H9 (cell line): ENCODE data around the gene ARHGDIA. TPM values are rescaled to one million over a fixed set of nuclear protein-coding genes. Genes with fewer than 3 reads are reported as not detected.
A peak's percentile ranks its signal among the peaks of the same experiment; 100 is the strongest.

Experiments used
- DNase-seq: peaks from one replicate; pipeline ENCODE4 v3.0.0-alpha.2; 2017
- H2AFZ ChIP-seq: one replicate; pipeline ENCODE4 v1.6.1; 2013; ENCODE audit warnings: mild to moderate bottlenecking, low read length, control low read depth, moderate library complexity
- H2AK5ac ChIP-seq: 2 replicates; pipeline ENCODE4 v1.6.1; 2013; ENCODE audit warnings: low read length, control low read depth, mixed read lengths; ENCODE audit not compliant: insufficient read length
- H2BK120ac ChIP-seq: one replicate; pipeline ENCODE4 v1.6.1; 2013; ENCODE audit warnings: low read depth, mild to moderate bottlenecking, low read length, control low read depth, inconsistent platforms; ENCODE audit not compliant: poor library complexity, severe bottlenecking
- H2BK12ac ChIP-seq: 2 replicates; pipeline ENCODE4 v1.6.1; 2013; ENCODE audit warnings: low read length, control low read depth, mixed read lengths, low read depth; ENCODE audit not compliant: insufficient read length
- H2BK15ac ChIP-seq: 2 replicates; pipeline ENCODE4 v1.6.1; 2013; ENCODE audit warnings: low read depth, low read length, control low read depth
- H2BK20ac ChIP-seq: one replicate; pipeline ENCODE4 v1.6.1; 2013; ENCODE audit warnings: low read depth, mild to moderate bottlenecking, low read length, control low read depth, inconsistent platforms; ENCODE audit not compliant: poor library complexity, severe bottlenecking
- H2BK5ac ChIP-seq: 2 replicates; pipeline ENCODE4 v1.6.1; 2013; ENCODE audit warnings: low read length, control low read depth, mixed read lengths; ENCODE audit not compliant: insufficient read length
- H3K14ac ChIP-seq: 2 replicates; pipeline ENCODE4 v1.6.1; 2013; ENCODE audit warnings: low read length, control low read depth; ENCODE audit not compliant: insufficient read depth
- H3K18ac ChIP-seq: 2 replicates; pipeline ENCODE4 v1.6.1; 2013; ENCODE audit warnings: low read depth, mild to moderate bottlenecking, mixed read lengths, low read length, control low read depth; ENCODE audit not compliant: insufficient read length
- H3K23ac ChIP-seq: 2 replicates; pipeline ENCODE4 v1.6.1; 2013; ENCODE audit warnings: low read length, control low read depth, mixed read lengths, low read depth; ENCODE audit not compliant: insufficient read length
- H3K23me2 ChIP-seq: 2 replicates; pipeline ENCODE4 v1.6.1; 2013; ENCODE audit warnings: low read depth, mild to moderate bottlenecking, mixed read lengths, low read length, control low read depth; ENCODE audit not compliant: insufficient read length, poor library complexity, severe bottlenecking
- H3K27ac ChIP-seq: 2 replicates; pipeline ENCODE4 v1.5.1; 2013; ENCODE audit warnings: low read length, control low read depth, mixed read lengths, low read depth; ENCODE audit not compliant: insufficient read length
- H3K27me3 ChIP-seq: 2 replicates; pipeline ENCODE4 v1.6.1; 2013; ENCODE audit warnings: low read length, control low read depth, inconsistent platforms; ENCODE audit not compliant: insufficient read depth
- H3K4ac ChIP-seq: 2 replicates; pipeline ENCODE4 v1.6.1; 2013; ENCODE audit warnings: low read depth, mild to moderate bottlenecking, control low read depth, inconsistent platforms, low read length, moderate library complexity
- H3K4me1 ChIP-seq: 2 replicates; pipeline ENCODE4 v1.6.1; 2013; ENCODE audit warnings: low read length, control low read depth, inconsistent platforms; ENCODE audit not compliant: insufficient read depth
- H3K4me2 ChIP-seq: 2 replicates; pipeline ENCODE4 v1.6.1; 2013; ENCODE audit warnings: low read length, control low read depth, mixed read lengths; ENCODE audit not compliant: insufficient read length, insufficient read depth
- H3K56ac ChIP-seq: 2 replicates; pipeline ENCODE4 v1.6.1; 2013; ENCODE audit warnings: low read depth, mild to moderate bottlenecking, mixed read lengths, low read length, control low read depth; ENCODE audit not compliant: insufficient read length
- H3K79me1 ChIP-seq: 2 replicates; pipeline ENCODE4 v1.6.1; 2013; ENCODE audit warnings: low read depth, mild to moderate bottlenecking, moderate library complexity, low read length, control low read depth, inconsistent platforms; ENCODE audit not compliant: insufficient read depth, poor library complexity, severe bottlenecking
- H3K79me2 ChIP-seq: 2 replicates; pipeline ENCODE4 v1.6.1; 2013; ENCODE audit warnings: low read length, control low read depth, inconsistent platforms; ENCODE audit not compliant: insufficient read depth
- H3K9ac ChIP-seq: 2 replicates; pipeline ENCODE4 v1.6.1; 2013; ENCODE audit warnings: low read length, control low read depth, mixed read lengths; ENCODE audit not compliant: insufficient read length; ENCODE audit errors: extremely low read depth
- H3K9me3 ChIP-seq: one replicate; pipeline ENCODE4 v1.6.1; 2013; ENCODE audit warnings: low read depth, low read length, inconsistent platforms; ENCODE audit not compliant: control insufficient read depth
- H3T11ph ChIP-seq: one replicate; pipeline ENCODE4 v1.6.1; 2013; ENCODE audit warnings: mild to moderate bottlenecking, low read length, control low read depth, inconsistent platforms
- H4K20me1 ChIP-seq: one replicate; pipeline ENCODE4 v1.6.1; 2013; ENCODE audit not compliant: control insufficient read depth, insufficient read length, insufficient read depth
- H4K5ac ChIP-seq: 2 replicates; pipeline ENCODE4 v1.6.1; 2013; ENCODE audit warnings: low read depth, mild to moderate bottlenecking, mixed read lengths, low read length, control low read depth; ENCODE audit not compliant: insufficient read length
- H4K8ac ChIP-seq: replicated peaks from 2 replicates; pipeline ENCODE4 v1.6.1; 2013; ENCODE audit warnings: low read length, control low read depth, mixed read lengths, low read depth; ENCODE audit not compliant: insufficient read length
- H4K91ac ChIP-seq: 2 replicates; pipeline ENCODE4 v1.6.1; 2013; ENCODE audit warnings: low read depth, mild to moderate bottlenecking, moderate library complexity, mixed read lengths, low read length, control low read depth; ENCODE audit not compliant: insufficient read length
- H3K27ac Mint-ChIP-seq, 3 experiments: 2 replicates in 2 of 3; 3 replicates in 1 of 3; pipeline ENCODE4 v1.8.0; 2020 to 2021; ENCODE audit warnings: mixed read lengths in 3 of 3, mild to moderate bottlenecking in 1 of 3, moderate library complexity in 1 of 3
- H3K27me3 Mint-ChIP-seq: 2 replicates; pipeline ENCODE4 v1.8.0; 2021; ENCODE audit warnings: low read depth, mild to moderate bottlenecking, moderate library complexity, mixed read lengths
- H3K36me3 Mint-ChIP-seq, 3 experiments: 2 replicates in 2 of 3; 3 replicates in 1 of 3; pipeline ENCODE4 v1.8.0; 2020 to 2021; ENCODE audit warnings: low read depth in 3 of 3, mixed read lengths in 3 of 3; ENCODE audit not compliant: insufficient read depth in 1 of 3
- H3K4me1 Mint-ChIP-seq, 2 experiments: 2 replicates each; pipeline ENCODE4 v1.8.0; 2020; ENCODE audit warnings: mixed read lengths in 2 of 2
- H3K4me3 Mint-ChIP-seq, 2 experiments: 2 replicates in 1 of 2; 3 replicates in 1 of 2; pipeline ENCODE4 v1.8.0; 2020 to 2021; ENCODE audit warnings: mild to moderate bottlenecking in 2 of 2, mixed read lengths in 2 of 2, moderate library complexity in 1 of 2
- H3K9me3 Mint-ChIP-seq, 2 experiments: 2 replicates in 1 of 2; 3 replicates in 1 of 2; pipeline ENCODE4 v1.8.0; 2020; ENCODE audit warnings: mild to moderate bottlenecking in 2 of 2, mixed read lengths in 2 of 2, moderate library complexity in 1 of 2
- CTCF ChIP-seq: fragments of 200-600 bp; sonication (generic); conservative IDR thresholded peaks from 3 replicates; pipeline ENCODE4 v1.8.0; 2021; ENCODE audit warnings: antibody characterized with exemption, mild to moderate bottlenecking
- WGBS: extraction: QIAGEN DNeasy Blood & Tissue Kit; methylation state at CpG from one replicate; pipeline ENCODE4 v1.1.7; 2013; ENCODE audit warnings: missing lambda C conversion rate, low lambda C conversion rate, mixed read lengths; ENCODE audit not compliant: insufficient read length; ENCODE audit errors: extremely low coverage; 5-methylcytosine and 5-hydroxymethylcytosine counted together
- total RNA-seq: library from RNA; stranded (reverse); gene quantifications from 2 replicates; pipeline ENCODE4 v1.2.1, GENCODE V29; 2021

Gene ARHGDIA
- total RNA-seq, 1 experiment from 2014 or later = 247 TPM

GRCh38 chr17:81844327-81844851 lies 26.7 kb downstream of the ARHGDIA start:
- Histone ChIP-seq H4K20me1 (no peaks in the 10 kb centered on the region), H3K4me2 (no peak overlapping the region)
- no peak overlapping the region for H3K4me3 Mint-ChIP-seq

More at GRCh38 chr17:81844327-81844851, 26.7 kb downstream of the ARHGDIA start:
- Mint-ChIP-seq H3K36me3 (peaks cover 19 to 57% (median 42%) of the 10 kb centered on the region in 3 experiments; a peak in 6 of 7 replicates), H3K27ac (peak overlapping the region in 1 of 3 experiments; percentile 60; a peak in 1 of 7 replicates), H3K27me3 (no peaks in the 10 kb centered on the region), H3K9me3 (no peaks in the 10 kb centered on the region), H3K4me1 (peaks cover 3% of the 10 kb centered on the region in 2 experiments; a peak in 2 of 4 replicates)
- H2BK20ac ChIP-seq = no peak overlapping the region
- H2BK5ac ChIP-seq = no peak overlapping the region
- H2BK15ac ChIP-seq = no peak overlapping the region
- H3K18ac ChIP-seq = no peak overlapping the region
- H3K4ac ChIP-seq = no peak overlapping the region
- TF ChIP-seq CTCF = no peak
- H3K27me3 ChIP-seq = no peaks in the 10 kb centered on the region
- H3T11ph ChIP-seq = no peak overlapping the region
- H3K23me2 ChIP-seq = no peaks in the 10 kb centered on the region
- no peak overlapping the region for H3K56ac ChIP-seq
- H3K79me2 ChIP-seq = no peaks in the 10 kb centered on the region
- H3K9me3 ChIP-seq = no peaks in the 10 kb centered on the region
- no peak overlapping the region for H3K9ac ChIP-seq
- H3K4me1 ChIP-seq = no peaks in the 10 kb centered on the region
- H4K5ac ChIP-seq = no peak overlapping the region
- DNase-seq = no peak
- H4K91ac ChIP-seq = no peak overlapping the region
- no peak overlapping the region for H2AFZ ChIP-seq
- H2BK120ac ChIP-seq = no peak overlapping the region
- H4K8ac ChIP-seq = no peak overlapping the region
- H3K27ac ChIP-seq = no peak overlapping the region
- no peak overlapping the region; the same call in 1 of the 2 replicates for H3K14ac ChIP-seq
- no peaks in the 10 kb centered on the region for H3K79me1 ChIP-seq
- no CpG with 5 or more reads among the region's 14 CpGs for WGBS
- no peak overlapping the region for H2AK5ac ChIP-seq
- H3K23ac ChIP-seq = no peak overlapping the region
- no peak overlapping the region for H2BK12ac ChIP-seq
